HL-60/S4 (cell line): ENCODE measurements around the gene CHORDC1.
"Not testable (repeated sequence)": the region's sequence is repeated elsewhere in the genome, so short reads cannot be mapped to it uniquely, and the experiment has no call there.

ENCODE experiments used
- in situ Hi-C: fragments of 300-500 bp; cut with MboI; formaldehyde crosslinking; loops from 2 replicates; pipeline ENCODE4 v1.14.3; 2022; ENCODE audit warnings: low sequenced_read_pairs

Gene CHORDC1

DNA sequence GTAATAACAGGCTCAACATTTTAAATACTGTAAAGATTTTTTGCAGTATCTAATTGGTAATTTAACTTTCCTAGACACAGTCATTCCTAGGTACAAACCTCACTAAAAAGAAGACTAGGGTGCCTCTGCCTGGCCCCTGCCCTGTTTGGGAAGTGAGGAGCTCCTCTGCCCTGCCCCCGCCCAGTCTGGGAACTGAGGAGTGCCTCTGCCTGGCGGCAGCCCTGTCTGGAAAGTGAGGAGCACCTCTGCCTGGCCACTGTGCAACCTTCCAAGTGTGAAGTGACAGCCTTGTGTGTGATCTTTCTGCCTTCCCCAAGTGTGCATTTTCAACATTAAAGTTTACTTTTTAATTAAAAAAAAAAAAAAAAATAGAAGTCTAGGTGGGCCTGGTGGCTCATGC is 4.2 kb downstream of the CHORDC1 start:
- in situ Hi-C loops: no loop called here

DNA sequence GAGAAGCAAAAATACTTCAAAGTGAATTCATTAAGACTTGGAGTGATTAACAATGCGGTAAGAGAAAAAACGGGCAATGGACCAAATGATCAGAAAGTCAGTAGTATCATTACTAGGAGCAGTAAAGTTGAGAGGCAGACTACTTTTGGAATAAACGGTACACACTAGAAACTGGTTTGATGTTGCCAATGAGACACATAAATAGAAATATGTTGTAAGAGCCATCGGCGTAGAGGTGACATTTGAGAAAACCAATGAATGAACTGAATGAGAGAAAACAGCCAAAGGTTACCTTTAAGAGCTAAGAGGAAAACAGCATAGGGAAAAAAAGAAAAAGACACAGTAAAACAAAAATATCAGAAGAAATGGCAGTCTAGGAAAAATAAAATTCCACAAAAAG is 6.2 kb downstream of the CHORDC1 start:
- in situ Hi-C loops: no loop called here

DNA sequence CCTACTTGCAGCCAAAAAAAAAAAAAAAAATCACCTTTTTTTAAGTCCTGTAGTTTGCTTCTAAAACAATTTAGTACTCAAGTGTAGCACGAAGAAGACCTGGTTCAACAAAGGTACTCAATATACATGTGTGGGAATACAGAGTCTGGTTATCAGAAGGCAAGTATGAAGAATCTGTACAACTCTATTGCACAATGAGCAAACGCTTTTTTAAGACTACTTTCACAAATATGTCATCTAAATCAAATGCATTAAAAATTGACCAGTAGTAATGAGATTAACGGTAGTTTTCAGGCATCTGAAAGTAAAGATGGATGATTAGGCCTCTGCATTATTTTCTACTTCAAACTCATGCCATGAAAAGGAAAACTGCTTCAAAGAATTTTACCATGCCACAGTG is 9.5 kb downstream of the CHORDC1 start:
- in situ Hi-C loops: no loop called here

DNA sequence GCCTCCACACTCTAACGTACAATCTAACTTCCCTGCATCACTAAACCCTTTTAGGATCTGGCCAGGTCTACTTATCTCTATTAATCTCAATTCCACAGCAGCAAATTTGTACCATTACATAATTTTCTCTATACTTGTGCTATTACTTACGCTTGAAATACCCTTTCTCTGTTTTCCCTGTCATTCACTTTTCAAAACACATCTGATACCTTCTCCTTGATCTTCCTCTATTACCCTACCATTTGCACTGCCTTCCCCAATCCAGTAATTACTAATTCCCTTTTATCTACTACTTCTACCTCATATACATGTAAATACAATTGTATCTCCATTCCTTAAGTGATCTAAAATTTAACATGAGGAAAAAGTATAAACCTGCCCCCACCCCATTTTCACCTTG is 14.0 kb downstream of the CHORDC1 start:
- in situ Hi-C loops: no loop called here

DNA sequence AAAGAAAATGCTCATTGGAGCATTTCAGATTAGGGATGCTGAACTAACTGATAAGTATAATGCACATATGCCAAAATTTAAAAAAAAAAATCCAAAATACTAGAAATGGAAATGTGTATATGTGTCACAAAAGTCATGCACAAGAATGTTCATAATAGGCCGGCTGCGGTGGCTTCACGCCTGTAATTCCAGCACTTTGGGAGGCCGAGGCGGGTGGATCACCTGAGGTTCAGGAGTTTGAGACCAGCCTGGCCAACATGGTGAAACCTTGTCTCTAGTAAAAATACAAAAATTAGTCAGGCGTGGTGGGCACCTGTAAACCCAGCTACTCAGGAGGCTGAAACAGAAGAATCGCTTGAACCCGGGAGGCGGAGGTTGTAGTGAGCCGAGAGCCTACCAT is 14.9 kb downstream of the CHORDC1 start:
- in situ Hi-C loops: not testable (repeated sequence)

DNA sequence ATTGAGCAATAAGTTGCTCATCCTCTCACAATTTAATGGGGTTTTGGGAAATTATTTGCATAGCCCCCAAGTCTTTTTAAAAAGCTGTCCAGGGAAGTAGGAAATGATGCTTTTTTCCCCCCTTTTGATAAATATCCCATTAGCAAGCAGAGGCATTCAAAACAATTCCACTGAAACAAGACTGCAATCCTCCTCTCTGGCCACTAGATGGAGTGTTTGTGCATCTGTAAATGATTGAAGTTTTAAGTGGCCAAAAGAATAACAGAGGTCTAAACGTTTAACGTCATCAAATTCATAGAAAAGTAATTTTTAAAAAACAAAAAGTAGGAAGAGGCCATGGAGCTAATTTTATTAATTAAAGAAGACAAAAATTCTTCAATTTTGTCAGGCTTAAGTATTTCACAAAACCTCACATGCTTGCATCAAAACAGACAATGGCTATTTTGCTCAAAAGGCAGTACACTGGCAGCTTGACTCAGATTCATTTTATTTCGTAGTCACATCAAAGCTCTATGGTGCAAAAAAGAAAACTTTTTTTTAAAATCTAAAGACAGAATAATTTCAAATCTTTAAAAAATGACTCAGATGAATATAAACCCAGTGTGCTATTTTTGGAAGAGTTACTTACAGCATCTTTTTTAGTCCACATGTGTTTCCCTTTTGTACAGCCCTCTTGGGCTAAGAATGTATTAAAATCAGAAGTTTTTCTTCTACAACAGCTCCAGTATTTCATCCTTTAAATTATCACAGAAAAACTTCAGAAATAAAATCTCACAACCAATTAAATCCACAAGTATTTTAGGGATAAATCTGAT is 17.8 kb downstream of the CHORDC1 start:
- in situ Hi-C loops: no loop called here

DNA sequence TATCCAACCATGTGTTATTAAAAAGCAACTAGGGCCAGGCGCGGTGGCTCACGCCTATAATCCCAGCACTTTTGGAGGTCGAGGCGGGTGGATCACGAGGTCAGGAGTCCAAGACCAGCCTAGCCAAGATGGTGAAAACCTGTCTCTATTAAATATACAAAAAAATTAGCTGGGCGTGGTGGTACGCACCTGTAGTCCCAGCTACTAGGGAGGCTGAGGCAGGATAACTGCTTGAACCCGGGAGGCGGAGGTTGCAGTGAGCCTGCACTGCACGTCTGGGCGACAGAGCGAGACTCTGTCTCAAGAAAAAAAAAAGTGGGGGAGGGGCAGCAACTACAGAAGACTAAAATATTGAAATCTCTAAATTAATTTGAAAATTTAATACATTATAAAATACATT is 18.4 kb downstream of the CHORDC1 start:
- in situ Hi-C loops: no loop called here

DNA sequence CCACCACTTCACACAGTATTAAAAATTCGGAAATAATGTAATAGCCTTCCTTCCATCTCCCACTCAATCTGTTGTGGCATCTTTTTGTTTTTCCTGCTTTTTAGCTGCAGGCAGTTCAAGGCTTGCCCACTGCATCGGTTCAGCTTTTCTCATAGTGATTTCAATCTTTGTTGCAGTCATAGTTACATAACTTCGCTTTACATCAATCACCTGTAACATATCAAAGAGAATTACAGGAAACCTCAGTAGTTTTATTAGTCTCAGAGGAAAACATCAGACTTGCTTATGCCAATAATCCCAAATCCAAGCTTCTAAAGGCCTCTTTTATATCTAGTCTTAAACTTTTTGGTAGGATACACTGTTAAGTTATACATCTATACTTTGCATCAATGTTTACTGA is 20.5 kb downstream of the CHORDC1 start:
- in situ Hi-C loops: no loop called here

DNA sequence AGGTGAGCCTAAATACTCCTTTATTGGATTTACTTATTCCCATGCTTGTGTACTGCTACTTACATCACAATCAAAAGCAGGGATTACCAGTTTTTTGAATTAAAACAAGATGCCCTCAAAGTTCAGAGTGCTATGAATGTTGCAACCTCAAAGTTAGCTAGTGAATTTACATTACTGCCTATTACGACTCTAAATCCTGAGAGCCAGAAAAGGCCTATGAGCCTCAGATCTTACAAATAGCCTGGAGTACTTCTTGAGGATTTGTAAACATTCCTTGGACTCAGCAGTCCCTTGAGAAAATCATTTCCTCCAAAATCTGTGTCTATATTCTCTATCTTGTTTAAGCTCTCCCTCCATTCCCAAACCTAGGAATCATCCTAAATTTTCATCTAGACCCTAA is 25.5 kb downstream of the CHORDC1 start:
- in situ Hi-C loops: no loop called here

DNA sequence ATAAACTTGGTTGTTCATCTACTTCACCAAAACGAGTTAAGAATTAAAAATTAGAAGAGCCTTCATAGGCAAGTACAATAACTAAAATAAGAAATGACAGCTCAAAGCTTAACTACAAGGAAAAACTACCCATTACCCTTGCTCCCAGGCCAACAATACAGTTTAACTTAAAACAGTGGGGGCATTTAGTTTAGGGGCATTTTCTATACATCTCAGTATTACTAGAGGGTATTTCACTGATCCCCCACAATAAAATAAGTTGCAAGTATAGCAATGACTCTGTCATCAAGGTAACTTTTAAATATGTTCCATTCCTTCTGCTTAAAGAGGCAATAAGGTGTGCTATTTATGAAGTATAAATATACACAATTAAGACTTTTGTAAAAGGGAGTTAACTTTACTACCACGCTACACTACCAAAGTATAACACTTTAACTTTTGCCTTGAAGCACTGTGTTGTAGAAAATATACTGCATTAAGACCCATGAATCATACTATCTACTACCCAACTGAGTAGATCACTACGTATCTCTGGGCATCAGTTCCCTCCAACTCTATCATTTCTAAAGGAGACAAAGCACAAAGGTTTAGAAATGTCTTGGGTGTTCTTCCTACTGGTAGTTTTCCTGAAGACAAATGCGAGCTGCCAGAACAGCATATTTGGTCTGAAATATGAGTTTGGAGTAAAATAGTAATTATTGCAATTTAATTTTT is 29.8 kb downstream of the CHORDC1 start:
- in situ Hi-C loops: no loop called here

DNA sequence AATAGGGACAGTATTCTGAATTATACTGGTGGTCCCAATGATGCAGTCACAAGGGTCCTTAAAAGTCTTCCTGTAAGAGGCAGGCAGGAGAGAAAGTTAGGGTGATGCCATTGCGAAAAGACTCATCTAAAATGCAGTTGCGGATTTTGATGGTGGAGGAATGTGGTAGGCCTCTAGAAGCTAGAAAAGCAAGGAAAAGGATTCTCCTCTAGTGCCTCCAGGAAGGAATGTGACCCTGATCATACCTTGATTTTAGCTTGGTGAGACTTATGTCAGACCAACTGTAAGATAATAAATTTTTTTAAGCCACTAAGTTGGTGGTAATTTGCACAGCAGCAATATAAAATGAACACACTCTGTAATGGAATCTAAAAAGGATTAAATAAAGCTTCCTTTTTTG is 33.8 kb downstream of the CHORDC1 start:
- in situ Hi-C loops: no loop called here

DNA sequence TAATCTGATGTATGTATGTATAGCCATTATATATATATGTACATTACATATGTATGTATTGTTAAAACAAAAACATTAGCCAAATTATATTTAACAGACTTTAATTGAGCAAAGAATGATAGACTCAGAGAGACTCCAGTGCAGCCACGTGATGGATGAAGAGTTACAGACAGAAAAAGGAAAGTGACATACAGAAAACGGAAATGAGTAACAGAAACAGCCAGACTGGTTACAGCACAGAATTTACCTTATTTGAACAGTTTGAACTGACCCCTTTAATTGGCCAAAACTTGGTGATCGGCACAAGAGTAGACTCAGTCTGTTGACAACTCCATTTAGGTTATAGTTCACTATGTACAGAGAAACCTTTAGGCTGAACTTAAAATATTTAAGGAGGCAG is 35.0 kb downstream of the CHORDC1 start:
- in situ Hi-C loops: no loop called here

DNA sequence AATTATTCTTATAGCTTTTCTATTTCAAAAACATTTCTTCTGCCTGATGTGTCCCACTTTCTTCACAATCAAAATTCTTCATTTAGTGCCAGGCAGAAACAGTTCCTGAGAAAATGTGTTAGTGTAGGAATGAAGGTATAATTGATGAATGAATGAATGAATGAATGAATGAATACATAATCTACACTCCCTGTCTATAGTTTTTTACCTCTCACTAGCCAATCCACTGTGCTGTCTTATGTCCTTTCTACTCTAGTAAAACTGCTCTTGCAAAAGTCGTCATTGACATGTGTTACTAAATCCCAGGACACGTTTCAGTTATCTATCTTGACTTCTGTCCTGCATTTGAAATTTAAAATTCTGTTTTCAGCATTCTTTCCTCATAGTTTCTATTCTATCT is 42.9 kb downstream of the CHORDC1 start:
- in situ Hi-C loops: no loop called here

DNA sequence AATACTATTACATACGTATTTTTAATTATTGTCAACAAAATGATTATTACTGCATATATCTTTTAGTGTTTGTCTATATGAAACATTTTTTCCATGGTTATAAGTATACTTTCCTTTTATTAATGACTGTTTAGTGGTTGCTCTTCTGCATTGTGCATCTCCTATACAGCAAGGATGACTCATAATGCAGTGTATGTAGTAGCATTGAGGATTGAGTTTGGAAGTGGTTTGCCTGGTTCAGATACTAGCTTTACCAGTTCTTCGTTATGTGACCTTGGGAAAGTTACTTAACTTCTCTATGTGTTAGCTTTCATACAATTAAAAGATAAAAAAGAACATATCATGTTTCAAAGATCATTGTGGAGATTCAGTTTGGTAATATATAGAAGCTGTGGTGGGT is 44.1 kb downstream of the CHORDC1 start:
- in situ Hi-C loops: no loop called here

DNA sequence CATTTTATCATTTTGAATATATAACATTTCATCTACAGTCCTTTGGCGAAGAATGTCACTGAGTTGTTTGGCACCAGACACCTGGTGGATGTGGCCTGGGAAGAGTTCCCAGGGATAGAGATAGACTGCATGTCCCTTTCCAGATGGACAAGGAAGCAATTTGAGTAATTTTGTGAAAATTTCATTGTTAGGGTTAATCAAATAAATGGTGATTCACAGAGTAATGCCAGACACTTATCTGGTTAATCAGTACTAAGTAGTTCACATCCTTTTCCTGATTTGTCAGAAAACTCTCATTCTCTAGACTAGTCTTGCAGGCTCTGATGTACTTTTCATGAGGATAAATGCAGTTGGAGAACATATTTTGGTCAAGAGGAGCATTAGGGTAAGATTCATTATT is 46.8 kb downstream of the CHORDC1 start:
- in situ Hi-C loops: no loop called here

DNA sequence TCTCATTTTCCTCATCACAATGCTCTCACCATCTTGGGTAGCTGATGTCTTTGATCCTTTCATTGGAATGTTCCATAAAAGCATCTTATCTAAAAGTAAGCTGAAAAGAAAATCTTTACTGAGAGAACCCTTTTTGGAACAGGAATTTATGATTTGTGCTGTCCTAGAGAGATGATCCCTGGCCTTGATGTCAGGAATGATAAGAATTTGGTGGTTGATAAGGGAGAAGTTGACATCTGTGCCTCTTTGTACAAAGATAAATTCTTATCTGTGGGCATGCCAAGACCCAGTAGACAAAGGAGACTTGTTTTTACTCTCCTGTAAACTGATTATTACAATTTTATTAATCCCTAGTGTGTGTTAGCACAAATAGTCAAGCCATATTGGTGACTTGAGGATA is 51.5 kb downstream of the CHORDC1 start:
- in situ Hi-C loops: no loop called here

DNA sequence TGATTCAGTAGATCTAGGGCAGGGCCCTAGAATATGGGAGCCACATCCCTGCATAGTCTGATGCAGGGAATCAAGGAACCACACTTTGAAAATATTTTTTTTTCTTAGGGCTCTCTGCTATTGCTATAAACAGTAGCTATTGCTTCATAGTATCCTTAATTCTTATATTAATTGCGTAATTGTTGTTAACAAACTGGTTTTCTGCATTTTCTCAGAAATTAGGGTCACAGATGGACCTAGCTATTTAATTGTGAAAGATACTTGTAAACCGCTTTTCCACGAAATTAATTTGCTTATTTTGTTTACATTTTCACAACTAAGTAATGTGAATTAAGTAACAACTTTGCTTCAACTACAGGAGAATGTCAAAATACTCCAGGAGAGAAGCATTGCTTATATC is 54.3 kb downstream of the CHORDC1 start:
- in situ Hi-C loops: no loop called here

DNA sequence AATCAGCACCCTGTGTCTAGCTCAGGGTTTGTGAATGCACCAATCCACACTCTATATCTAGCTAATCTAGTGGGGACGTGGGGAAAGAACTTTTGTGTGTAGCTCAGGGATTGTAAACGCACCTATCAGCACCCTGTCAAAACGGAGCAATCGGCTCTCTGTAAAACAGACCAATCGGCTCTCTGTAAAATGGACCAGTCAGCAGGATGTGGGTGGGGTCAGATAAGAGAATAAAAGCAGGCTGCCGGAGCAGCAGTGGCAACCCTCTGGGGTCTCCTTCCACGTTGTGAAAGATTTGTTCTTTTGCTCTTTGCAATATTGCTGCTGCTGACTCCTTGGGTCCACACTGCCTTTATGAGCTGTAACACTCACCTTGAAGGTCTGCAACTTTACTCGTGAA is 55.1 kb downstream of the CHORDC1 start:
- in situ Hi-C loops: not testable (repeated sequence)

DNA sequence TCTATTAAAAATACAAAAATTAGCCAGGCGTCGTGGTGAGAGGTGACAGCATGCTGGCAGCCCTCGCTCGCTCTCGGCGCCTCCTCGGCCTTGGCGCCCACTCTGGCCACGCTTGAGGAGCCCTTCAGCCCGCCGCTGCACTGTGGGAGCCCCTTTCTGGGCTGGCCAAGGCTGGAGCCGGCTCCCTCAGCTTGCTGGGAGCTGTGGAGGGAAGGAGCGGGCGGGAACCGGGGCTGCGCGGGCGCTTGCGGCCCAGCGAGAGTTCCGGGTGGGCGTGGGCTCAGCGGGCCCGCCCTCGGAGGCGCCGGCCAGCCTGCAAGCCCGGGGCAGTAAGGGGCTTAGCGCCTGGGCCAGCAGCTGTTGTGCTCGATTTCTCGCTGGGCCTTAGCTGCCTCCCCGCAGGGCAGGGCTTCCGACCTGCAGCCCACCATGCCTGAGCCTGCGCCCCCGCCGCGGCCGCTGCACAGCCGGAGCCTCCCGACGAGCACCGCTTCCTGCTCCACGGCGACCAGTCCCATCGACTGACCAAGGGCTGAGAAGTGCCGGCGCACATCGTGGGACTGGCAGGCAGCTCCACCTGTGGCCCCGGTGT is 55.8 kb downstream of the CHORDC1 start:
- in situ Hi-C loops: not testable (repeated sequence)
